Mammary epithelial cell (primary cell): Measurements from ENCODE around the gene PDF.

ENCODE experiments used
- CTCF ChIP-seq, 2 donors: IDR thresholded peaks in 1 of 2; conservative IDR thresholded peaks in 1 of 2; 2 replicates each; pipeline ENCODE4 v1.5.1; 2011 to 2012; ENCODE audit warnings: inconsistent platforms in 2 of 2, low read length in 2 of 2, mild to moderate bottlenecking in 2 of 2, control low read depth in 1 of 2, low read depth in 1 of 2; ENCODE audit not compliant: insufficient read depth in 1 of 2; ENCODE audit errors: extremely low read depth in 1 of 2
- EZH2 ChIP-seq: IDR thresholded peaks from 2 replicates; pipeline ENCODE4 v1.6.1; 2012; ENCODE audit warnings: low read length, inconsistent platforms, borderline replicate concordance

- no peak for TF ChIP-seq CTCF (conservative IDR thresholded peaks at IDR 0.05 in 1 of 2, IDR thresholded peaks at IDR 0.05 in 1 of 2; ENCODE audit: extremely low read depth in 1 of 2, insufficient read depth in 1 of 2, low read depth in 1 of 2, low read length in 2 of 2)
- TF ChIP-seq EZH2 = no peak
Observed at GRCh38 chr16:69334696-69335095, 4.3 kb upstream of the PDF start.
